IMR-90 (cell line): ENCODE measurements around the gene PPFIBP2. TPM values are rescaled to one million over a fixed set of nuclear protein-coding genes. Genes with fewer than 3 reads are reported as not detected.

Source experiments
- ATAC-seq: fragments of 200-7000 bp; cut with Tn5 transposase; 2 replicates; pipeline ENCODE4 v1.9.1; 2020; ENCODE audit warnings: low read depth, mild to moderate bottlenecking, moderate library complexity
- BruUV-seq: library from RNA; stranded (reverse); fragments of 400-500 nt; replicated peaks from 2 replicates; lab custom pipeline; 2021; lab: Mats Ljungman, UMichigan
- CTCF ChIA-PET: fragments of 300-600 bp; formaldehyde crosslinking; extraction: SDS; loops from one replicate; lab custom pipeline; 2021; ENCODE audit warnings: antibody characterized with exemption; lab: Yijun Ruan, JAX
- POLR2A ChIA-PET: fragments of 300-600 bp; sonication (Branson Sonifier 250); formaldehyde crosslinking; loops from one replicate; lab custom pipeline; 2022; ENCODE audit warnings: antibody characterized with exemption; ENCODE audit not compliant: unreplicated experiment; lab: Charles Lee
- DNase-seq: peaks from one replicate; pipeline ENCODE4 v3.0.0; 2013
- H2AFZ ChIP-seq: replicated peaks from 2 replicates; pipeline ENCODE3; 2013; ENCODE audit warnings: low read length, mild to moderate bottlenecking; ENCODE audit not compliant: poor library complexity
- H2AK5ac ChIP-seq: 2 replicates; pipeline ENCODE4 v1.6.1; 2013; ENCODE audit warnings: low read depth, low read length, inconsistent platforms
- H2AK9ac ChIP-seq: replicated peaks from 2 replicates; pipeline ENCODE3; 2013; ENCODE audit warnings: mild to moderate bottlenecking, low read depth, low read length, moderate library complexity; ENCODE audit not compliant: poor library complexity
- H2BK120ac ChIP-seq: 2 replicates; pipeline ENCODE4 v1.6.1; 2013; ENCODE audit warnings: low read depth, low read length, inconsistent platforms
- H2BK15ac ChIP-seq: 3 replicates; pipeline ENCODE4 v1.6.1; 2013; ENCODE audit warnings: low read depth, low read length, inconsistent platforms
- H2BK20ac ChIP-seq: 2 replicates; pipeline ENCODE4 v1.6.1; 2013; ENCODE audit warnings: low read depth, mild to moderate bottlenecking, inconsistent platforms, low read length, moderate library complexity
- H2BK5ac ChIP-seq: 2 replicates; pipeline ENCODE4 v1.6.1; 2013; ENCODE audit warnings: mild to moderate bottlenecking, low read depth, low read length, inconsistent platforms; ENCODE audit not compliant: poor library complexity, severe bottlenecking
- H3K14ac ChIP-seq: replicated peaks from 2 replicates; pipeline ENCODE4 v1.6.1; 2013; ENCODE audit warnings: low read depth, low read length, inconsistent platforms
- H3K18ac ChIP-seq: 2 replicates; pipeline ENCODE4 v1.6.1; 2013; ENCODE audit warnings: low read depth, low read length, control low read depth
- H3K23ac ChIP-seq: 2 replicates; pipeline ENCODE4 v1.6.1; 2013; ENCODE audit warnings: low read depth, low read length, inconsistent platforms
- H3K27ac ChIP-seq: 2 replicates; pipeline ENCODE4 v1.5.1; 2013; ENCODE audit warnings: mild to moderate bottlenecking, control low read depth, low read length; ENCODE audit not compliant: insufficient read depth
- H3K27me3 ChIP-seq: 2 replicates; pipeline ENCODE4 v1.6.1; 2013; ENCODE audit warnings: low read length; ENCODE audit not compliant: control insufficient read depth, insufficient read depth
- H3K36me3 ChIP-seq: 2 replicates; pipeline ENCODE4 v1.6.1; 2013; ENCODE audit warnings: low read length, mixed read lengths; ENCODE audit not compliant: control insufficient read depth, insufficient read depth
- H3K4ac ChIP-seq: 2 replicates; pipeline ENCODE4 v1.6.1; 2013; ENCODE audit warnings: low read depth, low read length, inconsistent platforms
- H3K4me1 ChIP-seq: 2 replicates; pipeline ENCODE4 v1.6.1; 2013; ENCODE audit warnings: low read length, mixed read lengths; ENCODE audit not compliant: control insufficient read depth, insufficient read depth
- H3K4me2 ChIP-seq: 2 replicates; pipeline ENCODE4 v1.6.1; 2013; ENCODE audit warnings: low read depth, mild to moderate bottlenecking, control low read depth, low read length, moderate library complexity
- H3K4me3 ChIP-seq: 2 replicates; pipeline ENCODE4 v1.5.1; 2013; ENCODE audit warnings: low read depth, mild to moderate bottlenecking, control low read depth, low read length, moderate library complexity; ENCODE audit not compliant: insufficient read depth
- H3K56ac ChIP-seq: 2 replicates; pipeline ENCODE4 v1.6.1; 2013; ENCODE audit warnings: low read length, inconsistent platforms; ENCODE audit not compliant: insufficient read depth; ENCODE audit errors: extremely low read depth
- H3K79me1 ChIP-seq, 2 experiments: 2 replicates each; pipeline ENCODE4 v1.6.1; 2013; ENCODE audit warnings: low read length in 2 of 2, inconsistent platforms in 1 of 2, low read depth in 1 of 2
- H3K9ac ChIP-seq: 2 replicates; pipeline ENCODE4 v1.6.1; 2013; ENCODE audit warnings: low read depth, low read length, control low read depth
- H3K9me1 ChIP-seq: 2 replicates; pipeline ENCODE4 v1.6.1; 2013; ENCODE audit warnings: low read length, inconsistent platforms; ENCODE audit not compliant: insufficient read depth
- H3K9me3 ChIP-seq: 2 replicates; pipeline ENCODE4 v1.6.1; 2013; ENCODE audit warnings: low read length; ENCODE audit not compliant: control insufficient read depth, insufficient read depth
- H4K20me1 ChIP-seq: 2 replicates; pipeline ENCODE4 v1.6.1; 2013; ENCODE audit warnings: low read length, inconsistent platforms; ENCODE audit not compliant: insufficient read depth
- H4K5ac ChIP-seq: 2 replicates; pipeline ENCODE4 v1.6.1; 2013; ENCODE audit warnings: mild to moderate bottlenecking, low read depth, low read length, control low read depth
- H4K8ac ChIP-seq, 2 experiments: 2 replicates each; pipeline ENCODE4 v1.6.1; 2013; ENCODE audit warnings: low read depth in 2 of 2, low read length in 2 of 2, control low read depth in 1 of 2, inconsistent platforms in 1 of 2
- H4K91ac ChIP-seq: 2 replicates; pipeline ENCODE4 v1.6.1; 2013; ENCODE audit warnings: low read depth, low read length, inconsistent platforms; ENCODE audit not compliant: insufficient read depth
- ELK1 ChIP-seq: fragments of 150-350 bp; IDR thresholded peaks from 2 replicates; pipeline ENCODE4 v1.6.1; 2016; ENCODE audit warnings: low read depth, mild to moderate bottlenecking, low read length, moderate library complexity, borderline replicate concordance
- MAFK ChIP-seq: IDR thresholded peaks from 2 replicates; pipeline ENCODE4 v1.6.1; 2012; ENCODE audit warnings: low read depth, low read length, improper control_type of control experiment
- WGBS, 2 experiments: methylation state at CpG; one replicate each; pipeline versions ENCODE4 v1.1.5 to v1.1.7; 2013; ENCODE audit warnings: missing lambda C conversion rate in 2 of 2; ENCODE audit not compliant: insufficient read length in 1 of 2; ENCODE audit errors: extremely low coverage in 2 of 2; 5-methylcytosine and 5-hydroxymethylcytosine counted together
- dilution Hi-C: fragments of 300-500 bp; cut with HindIII; formaldehyde crosslinking; loops from one replicate; pipeline ENCODE4 v1.14.3; 2018; ENCODE audit warnings: low sequenced_read_pairs; ENCODE audit not compliant: unreplicated experiment
- in situ Hi-C: fragments of 300-500 bp; cut with MboI; formaldehyde crosslinking; loops from 3 replicates; pipeline ENCODE4 v1.14.3; 2019; ENCODE audit warnings: low sequenced_read_pairs, inconsistent platforms, mixed read lengths
- intact Hi-C: fragments of 100-400 bp; cut with micrococcal nuclease; formaldehyde crosslinking; loops from 2 replicates; pipeline ENCODE4 v1.10.0; 2022
- polyA plus RNA-seq, 3 experiments: library from polyadenylated mRNA; depleted of rRNA; stranded (reverse); fragments of >200 nt; gene quantifications; 2 replicates each; pipeline ENCODE4 v1.2.3, GENCODE V29; 2012; ENCODE audit warnings: low replicate concordance in 1 of 3
- total RNA-seq: library from RNA; depleted of rRNA; stranded (reverse); fragments of >200 nt; gene quantifications from 2 replicates; pipeline ENCODE4 v1.2.3, GENCODE V29; 2012

Gene PPFIBP2
- total and polyA plus RNA-seq, 2 of the 4 experiments (the other 2 are of a cell fraction) = 6.0 to 11.8 TPM

- no peaks in the 10 kb centered on the region for H3K27me3 ChIP-seq
- no peak overlapping the region for H3K27ac ChIP-seq
- no peaks in the 10 kb centered on the region for H3K9me1 ChIP-seq
- no peak overlapping the region for H2AFZ ChIP-seq
- ATAC-seq (no peak), DNase-seq (no peak)
- no peak overlapping the region for H2BK120ac ChIP-seq
- H2AK5ac ChIP-seq = no peak overlapping the region
- no peaks in the 10 kb centered on the region for H3K79me1 ChIP-seq
- TF ChIP-seq MAFK = peak; percentile 13; the same call in 1 of the 2 replicates
- TF ChIP-seq ELK1 = no peak
- intact Hi-C loops = no loop called here
- dilution Hi-C loops = no loop called here
- no peaks in the 10 kb centered on the region for H3K36me3 ChIP-seq
- H3K18ac ChIP-seq = no peak overlapping the region
- no peak overlapping the region for H2AK9ac ChIP-seq
- peaks cover 3% of the 10 kb centered on the region for H3K4me1 ChIP-seq
- no peak overlapping the region for H4K8ac ChIP-seq
- no peak overlapping the region for H3K23ac ChIP-seq
- no peaks in the 10 kb centered on the region for H4K20me1 ChIP-seq
- in situ Hi-C loops = no loop called here
- H3K9me3 ChIP-seq = no peaks in the 10 kb centered on the region
- no peak overlapping the region for H4K91ac ChIP-seq
- no peak overlapping the region for H3K14ac ChIP-seq
- WGBS, 2 experiments = 100% methylated on average over 3 of the region's 3 CpGs; no CpG with 5 or more reads in 1 of the 2 experiments
- no peak overlapping the region for H3K9ac ChIP-seq
- H2BK5ac ChIP-seq = no peak overlapping the region
- H2BK20ac ChIP-seq = no peak overlapping the region
- H3K4me3 ChIP-seq = no peak overlapping the region
- no TSS peak for BruUV-seq
- no peak overlapping the region for H3K4me2 ChIP-seq
- H3K56ac ChIP-seq = no peak overlapping the region
- ChIA-PET POLR2A (no interaction called here), CTCF (no interaction called here)
- H2BK15ac ChIP-seq = no peak overlapping the region
- no peak overlapping the region for H3K4ac ChIP-seq
- H4K5ac ChIP-seq = no peak overlapping the region
These were observed 96.6 kb downstream of the PPFIBP2 start for GRCh38 chr11:7610393-7610792.
